GM10847 (cell line): ENCODE data around the gene TMEM132C.

ENCODE experiments used
- POLR2A ChIP-seq: IDR thresholded peaks from 2 replicates; pipeline ENCODE4 v1.6.1; 2011; ENCODE audit not compliant: insufficient read length; ENCODE audit errors: extremely low read depth

TMEM132C gene

GRCh38 chr12:128724468-128725046, 457.6 kb downstream of the TMEM132C start:
- no peak for TF ChIP-seq POLR2A

GRCh38 chr12:128726886-128727285, 459.9 kb downstream of the TMEM132C start:
- no peak for TF ChIP-seq POLR2A

- TF ChIP-seq POLR2A, result no peak
Observed at GRCh38 chr12:128727461-128727860, 460.5 kb downstream of the TMEM132C start.

GRCh38 chr12:128727999-128728398, 461.0 kb downstream of the TMEM132C start:
- TF ChIP-seq POLR2A, result no peak

GRCh38 chr12:128729628-128730121, 462.7 kb downstream of the TMEM132C start:
- no peak for TF ChIP-seq POLR2A

GRCh38 chr12:128734371-128734770, 467.4 kb downstream of the TMEM132C start:
- no peak for TF ChIP-seq POLR2A

- TF ChIP-seq POLR2A, result no peak
Observed at GRCh38 chr12:128737292-128737966, 470.5 kb downstream of the TMEM132C start.

GRCh38 chr12:128743916-128744315, 476.9 kb downstream of the TMEM132C start:
- TF ChIP-seq POLR2A, result no peak

- no peak for TF ChIP-seq POLR2A
Observed at GRCh38 chr12:128745772-128746689, 479.1 kb downstream of the TMEM132C start.

- TF ChIP-seq POLR2A, result no peak
Observed at GRCh38 chr12:128747441-128747840, 480.5 kb downstream of the TMEM132C start.

- no peak for TF ChIP-seq POLR2A
Observed at GRCh38 chr12:128752386-128752785, 485.4 kb downstream of the TMEM132C start.

GRCh38 chr12:128753438-128753837, 486.5 kb downstream of the TMEM132C start:
- TF ChIP-seq POLR2A, result no peak

- TF ChIP-seq POLR2A, result no peak
Observed at GRCh38 chr12:128754275-128754674, 487.3 kb downstream of the TMEM132C start.

- TF ChIP-seq POLR2A, result no peak
Observed at GRCh38 chr12:128755566-128755965, 488.6 kb downstream of the TMEM132C start.
